Uterus (tissue), 2 donors: ENCODE data around the gene LRBA.

Experiments used
- POLR2A ChIP-seq, 2 donors: fragments of 450-650 bp; IDR thresholded peaks; one replicate each; pipeline ENCODE4 v1.6.1; 2016; ENCODE audit warnings: antibody characterized with exemption in 2 of 2, mild to moderate bottlenecking in 1 of 2, moderate library complexity in 1 of 2
- TF ChIP-seq, protein P1 (sequence below), 4 experiments: fragments of 200-600 bp in 2 of 4; fragments of 450-650 bp in 2 of 4; sonication (generic) in 2 of 4; IDR thresholded peaks; one replicate each; pipeline ENCODE4 v1.5.1; 2016 to 2019; ENCODE audit warnings: antibody characterized with exemption in 4 of 4, mild to moderate bottlenecking in 2 of 4, moderate library complexity in 1 of 4

GRCh38 chr4:150302553-150302952 is 712.5 kb downstream of the LRBA start:
- TF ChIP-seq, protein P1, sequence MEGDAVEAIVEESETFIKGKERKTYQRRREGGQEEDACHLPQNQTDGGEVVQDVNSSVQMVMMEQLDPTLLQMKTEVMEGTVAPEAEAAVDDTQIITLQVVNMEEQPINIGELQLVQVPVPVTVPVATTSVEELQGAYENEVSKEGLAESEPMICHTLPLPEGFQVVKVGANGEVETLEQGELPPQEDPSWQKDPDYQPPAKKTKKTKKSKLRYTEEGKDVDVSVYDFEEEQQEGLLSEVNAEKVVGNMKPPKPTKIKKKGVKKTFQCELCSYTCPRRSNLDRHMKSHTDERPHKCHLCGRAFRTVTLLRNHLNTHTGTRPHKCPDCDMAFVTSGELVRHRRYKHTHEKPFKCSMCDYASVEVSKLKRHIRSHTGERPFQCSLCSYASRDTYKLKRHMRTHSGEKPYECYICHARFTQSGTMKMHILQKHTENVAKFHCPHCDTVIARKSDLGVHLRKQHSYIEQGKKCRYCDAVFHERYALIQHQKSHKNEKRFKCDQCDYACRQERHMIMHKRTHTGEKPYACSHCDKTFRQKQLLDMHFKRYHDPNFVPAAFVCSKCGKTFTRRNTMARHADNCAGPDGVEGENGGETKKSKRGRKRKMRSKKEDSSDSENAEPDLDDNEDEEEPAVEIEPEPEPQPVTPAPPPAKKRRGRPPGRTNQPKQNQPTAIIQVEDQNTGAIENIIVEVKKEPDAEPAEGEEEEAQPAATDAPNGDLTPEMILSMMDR (IDR thresholded peaks at IDR 0.05): no peak
- no peak for TF ChIP-seq POLR2A (IDR thresholded peaks at IDR 0.05)
